NCI-H2029 treated with DMSO at 0.1 percent for 48 hours (cell line): Measurements from ENCODE around the gene GCFC2.
A peak's percentile ranks its signal among the peaks of the same experiment; 100 is the strongest.

Experiments used
- DNase-seq: peaks from one replicate; lab custom pipeline; 2025; lab: John Stamatoyannopoulos, UW

GCFC2 gene

GRCh38 chr2:75627902-75628504, 82.7 kb downstream of the GCFC2 start:
- DNase-seq: peak; percentile 31

- no peak for DNase-seq
Observed at GRCh38 chr2:75622929-75623328, 87.8 kb downstream of the GCFC2 start.

GRCh38 chr2:75622500-75622899, 88.2 kb downstream of the GCFC2 start:
- no peak for DNase-seq

GRCh38 chr2:75621228-75621627, 89.5 kb downstream of the GCFC2 start:
- no peak for DNase-seq

DNA sequence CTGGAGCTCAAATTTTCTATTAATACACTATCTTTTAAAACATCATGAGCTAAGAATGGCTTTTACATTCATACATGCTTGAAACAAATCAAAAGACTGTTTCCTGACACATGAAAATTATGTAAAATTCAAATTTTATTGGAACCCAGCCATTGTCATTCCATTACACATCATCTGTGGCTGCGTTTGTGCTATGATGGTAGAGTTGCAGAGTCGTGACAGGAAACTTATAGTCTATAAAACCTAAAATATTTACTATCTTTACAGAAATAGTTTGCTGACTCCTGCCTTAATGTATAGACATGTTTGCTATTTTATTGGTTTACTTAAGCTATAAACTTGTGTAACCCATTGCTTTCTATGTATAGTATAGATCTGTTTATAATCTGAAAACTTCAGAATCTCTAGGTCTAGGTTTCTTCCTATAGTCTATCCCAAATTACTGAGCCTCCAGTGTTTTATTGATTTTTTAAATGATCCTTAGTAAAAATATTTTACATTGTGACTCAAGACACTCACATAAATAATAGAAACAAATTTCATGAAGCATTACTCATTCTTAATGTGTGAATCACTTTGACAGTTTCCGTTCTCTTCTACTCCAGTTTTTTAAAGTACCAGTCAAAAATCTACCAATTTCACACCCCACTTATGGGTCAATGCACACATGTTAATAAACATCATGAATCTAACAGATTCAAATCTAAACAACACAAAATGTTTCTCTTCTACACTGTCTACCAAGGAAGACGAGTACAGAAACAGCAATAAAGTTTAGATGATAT, 90.6 kb downstream of the GCFC2 start:
- DNase-seq: no peak

DNA sequence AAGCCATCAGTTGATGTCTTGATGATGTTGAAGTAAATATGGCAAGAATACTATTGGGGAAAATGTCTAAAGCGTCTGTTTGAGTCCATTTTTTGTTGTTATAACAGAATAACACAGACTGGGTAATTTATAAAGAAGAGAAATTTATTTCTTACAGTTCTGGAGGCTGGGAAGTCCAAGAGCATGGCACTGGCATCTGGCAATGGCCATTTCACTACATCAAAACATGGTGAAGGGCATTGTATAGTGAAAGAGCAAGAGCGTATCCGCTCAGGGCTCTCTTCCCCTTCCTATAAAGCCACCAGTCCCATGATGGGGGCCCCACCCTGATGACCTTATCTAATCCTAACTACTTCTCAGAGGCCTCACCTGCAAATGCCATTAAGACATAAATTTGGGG, 93.8 kb downstream of the GCFC2 start:
- no peak for DNase-seq

GRCh38 chr2:75616406-75616805, 94.3 kb downstream of the GCFC2 start:
- no peak for DNase-seq

GRCh38 chr2:75614162-75614651, 96.5 kb downstream of the GCFC2 start:
- no peak for DNase-seq

DNA sequence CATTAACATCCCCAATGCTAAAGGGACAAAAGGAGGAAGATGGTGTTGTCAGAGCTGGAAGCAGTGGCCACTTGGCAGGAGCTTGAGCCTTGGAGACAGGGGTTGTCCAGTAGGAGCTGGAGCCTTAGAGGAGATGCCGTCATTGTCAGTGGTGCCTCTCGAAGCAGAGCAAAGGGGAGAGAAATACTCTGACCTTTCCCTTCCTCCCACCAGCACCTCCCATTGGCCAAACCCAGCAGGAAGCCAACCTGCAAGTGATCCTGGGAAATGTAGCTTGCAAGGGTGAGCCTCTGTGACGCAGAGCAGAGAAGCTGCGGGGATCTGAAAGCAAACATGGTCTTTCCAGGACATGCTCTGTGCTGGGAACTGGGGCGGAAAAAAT, 97.9 kb downstream of the GCFC2 start:
- DNase-seq: no peak
